ELF-1 (cell line): ENCODE measurements around the gene UAP1.

Experiments used
- DNase-seq: peaks from one replicate; pipeline ENCODE4 v3.0.0-alpha.2; 2016; ENCODE audit warnings: low read depth, low spot score

UAP1 gene

GRCh38 chr1:162612606-162613400 is 51.3 kb downstream of the UAP1 start:
- DNase-seq: no peak

- DNase-seq: no peak
Measured at GRCh38 chr1:162616848-162617247, 55.3 kb downstream of the UAP1 start.

- DNase-seq: no peak
Measured at GRCh38 chr1:162617513-162617912, 56.0 kb downstream of the UAP1 start.

GRCh38 chr1:162619076-162619475 is 57.6 kb downstream of the UAP1 start:
- no peak for DNase-seq

GRCh38 chr1:162621256-162621655 is 59.7 kb downstream of the UAP1 start:
- no peak for DNase-seq

- no peak for DNase-seq
Measured at GRCh38 chr1:162625679-162626078, 64.2 kb downstream of the UAP1 start.

GRCh38 chr1:162626094-162626493 is 64.6 kb downstream of the UAP1 start:
- no peak for DNase-seq

- no peak for DNase-seq
Measured at GRCh38 chr1:162626761-162627160, 65.2 kb downstream of the UAP1 start.

GRCh38 chr1:162627662-162628296 is 66.3 kb downstream of the UAP1 start:
- DNase-seq: no peak

GRCh38 chr1:162629077-162629627 is 67.6 kb downstream of the UAP1 start:
- DNase-seq: no peak

- no peak for DNase-seq
Measured at GRCh38 chr1:162629651-162630050, 68.1 kb downstream of the UAP1 start.

GRCh38 chr1:162631546-162632191 is 70.1 kb downstream of the UAP1 start:
- no peak for DNase-seq

- DNase-seq: no peak
Measured at GRCh38 chr1:162632217-162632666, 70.7 kb downstream of the UAP1 start, which contains the start of gene DDR2. DDR2 (plus strand) TSS chr1:162632464; CDS start chr1:162719064, 86,600 bp downstream.

- DNase-seq: no peak
Measured at GRCh38 chr1:162632698-162633080, 71.2 kb downstream of the UAP1 start.

GRCh38 chr1:162633081-162633762 is 71.7 kb downstream of the UAP1 start:
- no peak for DNase-seq

- DNase-seq: no peak
Measured at GRCh38 chr1:162635418-162635817, 73.9 kb downstream of the UAP1 start.

- DNase-seq: no peak
Measured at GRCh38 chr1:162639718-162640117, 78.2 kb downstream of the UAP1 start.

GRCh38 chr1:162641114-162641513 is 79.6 kb downstream of the UAP1 start:
- no peak for DNase-seq

GRCh38 chr1:162644986-162645314 is 83.4 kb downstream of the UAP1 start:
- DNase-seq: no peak

GRCh38 chr1:162645666-162646065 is 84.1 kb downstream of the UAP1 start:
- DNase-seq: no peak

- no peak for DNase-seq
Measured at GRCh38 chr1:162649583-162649982, 88.1 kb downstream of the UAP1 start.
